Activated B cell treated with CpG ODN at 0.5 μM for 24 hours (primary cell): Measurements from ENCODE around the gene STIM2. TPM values are rescaled to one million over a fixed set of nuclear protein-coding genes. Genes with fewer than 3 reads are reported as not detected.

ENCODE experiments used
- ATAC-seq: fragments of 200-7000 bp; cut with Tn5 transposase; one replicate; pipeline ENCODE4 v1.10.0; 2021; ENCODE audit warnings: low read depth, mild to moderate bottlenecking, moderate library complexity
- CTCF ChIA-PET: fragments of 350-600 bp; sonication (Branson Sonifier 250); formaldehyde crosslinking; loops from one replicate; lab custom pipeline; 2021; ENCODE audit warnings: antibody characterized with exemption; lab: Charles Lee
- POLR2A ChIA-PET: fragments of 350-600 bp; sonication (Branson Sonifier 250); formaldehyde crosslinking; loops from one replicate; lab custom pipeline; 2021; ENCODE audit warnings: antibody characterized with exemption; lab: Charles Lee
- DNase-seq: peaks from one replicate; pipeline ENCODE4 v3.0.0; 2022
- H3K27ac Mint-ChIP-seq: one replicate; pipeline ENCODE4 v1.8.0; 2020; ENCODE audit warnings: mixed read lengths
- H3K27me3 Mint-ChIP-seq: one replicate; pipeline ENCODE4 v1.8.0; 2021; ENCODE audit warnings: mixed read lengths
- H3K36me3 Mint-ChIP-seq: one replicate; pipeline ENCODE4 v1.8.0; 2021; ENCODE audit warnings: low read depth, mixed read lengths
- H3K4me1 Mint-ChIP-seq: one replicate; pipeline ENCODE4 v1.8.0; 2021; ENCODE audit warnings: mixed read lengths
- H3K4me3 Mint-ChIP-seq: one replicate; pipeline ENCODE4 v1.8.0; 2020; ENCODE audit warnings: mild to moderate bottlenecking, mixed read lengths
- H3K9me3 Mint-ChIP-seq: one replicate; pipeline ENCODE4 v1.8.0; 2020; ENCODE audit warnings: mixed read lengths
- CTCF ChIP-seq: fragments of 200-600 bp; IDR thresholded peaks from one replicate; pipeline ENCODE4 v1.8.0; 2022; ENCODE audit warnings: antibody characterized with exemption, mild to moderate bottlenecking
- intact Hi-C: fragments of 100-400 bp; cut with micrococcal nuclease; formaldehyde crosslinking; loops from one replicate; pipeline ENCODE4 v1.15.1; 2024
- total RNA-seq: library from RNA; stranded (reverse); gene quantifications from 2 replicates; pipeline ENCODE4 v1.2.3, GENCODE V29; 2022

Gene STIM2
- total RNA-seq, 1 donor from 2014 or later = 59.8 TPM

- no peaks in the 10 kb centered on the region for H3K9me3 Mint-ChIP-seq
- ChIA-PET POLR2A (interaction anchor here (1.0 kb wide), 1 partner anchor 14 kb away, joined by 3 read pairs; no protein-coding TSS in a partner anchor), CTCF (interaction anchor here (1.3 to 6.1 kb wide), 2 partner anchors 145 to 545 kb away, joined by 5 to 63 read pairs; no protein-coding TSS in a partner anchor)
- intact Hi-C loops = no loop called here
- TF ChIP-seq CTCF = no peak
- H3K36me3 Mint-ChIP-seq = peaks cover 48% of the 10 kb centered on the region
- H3K4me1 Mint-ChIP-seq = peaks cover 22% of the 10 kb centered on the region
- no peak for DNase-seq
- no peak overlapping the region for H3K27ac Mint-ChIP-seq
- no peak overlapping the region for H3K4me3 Mint-ChIP-seq
- no peak for ATAC-seq
- H3K27me3 Mint-ChIP-seq = no peaks in the 10 kb centered on the region
These were observed 144.9 kb downstream of the STIM2 start for GRCh38 chr4:27005501-27005900.

- peaks cover 19% of the 10 kb centered on the region for H3K4me1 Mint-ChIP-seq
- intact Hi-C loops = no loop called here
- H3K4me3 Mint-ChIP-seq = no peak overlapping the region
- DNase-seq = no peak
- peaks cover 49% of the 10 kb centered on the region for H3K36me3 Mint-ChIP-seq
- no peaks in the 10 kb centered on the region for H3K9me3 Mint-ChIP-seq
- no peak for ATAC-seq
- H3K27me3 Mint-ChIP-seq = no peaks in the 10 kb centered on the region
- TF ChIP-seq CTCF = no peak
- ChIA-PET CTCF (interaction anchor here (1.3 to 6.1 kb wide), 2 partner anchors 146 to 546 kb away, joined by 5 to 63 read pairs; no protein-coding TSS in a partner anchor), POLR2A (interaction anchor here (0.6 to 1.0 kb wide), 2 partner anchors 14 to 145 kb away, joined by 3 to 9 read pairs; no protein-coding TSS in a partner anchor)
- H3K27ac Mint-ChIP-seq = no peak overlapping the region
These were observed 145.4 kb downstream of the STIM2 start for GRCh38 chr4:27005905-27006590.

- no peaks in the 10 kb centered on the region for H3K27me3 Mint-ChIP-seq
- POLR2A ChIA-PET = interaction anchor here (0.6 kb wide), 1 partner anchor 1145 kb away, joined by 3 read pairs; no protein-coding TSS in a partner anchor
- peaks cover 51% of the 10 kb centered on the region for H3K36me3 Mint-ChIP-seq
- H3K27ac Mint-ChIP-seq = no peak overlapping the region
- intact Hi-C loops = no loop called here
- ATAC-seq (no peak), DNase-seq (no peak)
- H3K4me1 Mint-ChIP-seq = peaks cover 19% of the 10 kb centered on the region
- H3K9me3 Mint-ChIP-seq = no peaks in the 10 kb centered on the region
- CTCF ChIA-PET = interaction anchor here (0.6 to 6.1 kb wide), 3 partner anchors 147 to 546 kb away, joined by 3 to 63 read pairs (median 5); no protein-coding TSS in a partner anchor
- no peak overlapping the region for H3K4me3 Mint-ChIP-seq
- TF ChIP-seq CTCF = no peak
These were observed 146.0 kb downstream of the STIM2 start for GRCh38 chr4:27006646-27007045.

GRCh38 chr4:27007507-27007906 lies 146.9 kb downstream of the STIM2 start:
- Mint-ChIP-seq H3K27me3 (no peaks in the 10 kb centered on the region), H3K4me1 (peaks cover 19% of the 10 kb centered on the region), H3K9me3 (no peaks in the 10 kb centered on the region), H3K4me3 (no peak overlapping the region), H3K27ac (no peak overlapping the region), H3K36me3 (peaks cover 51% of the 10 kb centered on the region)
- ChIA-PET CTCF (interaction anchor here (1.1 to 6.1 kb wide), 2 partner anchors 146 to 547 kb away, joined by 3 to 63 read pairs; no protein-coding TSS in a partner anchor), POLR2A (interaction anchor here (0.6 to 1.7 kb wide), 5 partner anchors 8 to 1146 kb away, joined by 3 to 6 read pairs (median 3); partner anchors contain the start of gene STIM2)
- no peak for ATAC-seq
- no peak for TF ChIP-seq CTCF
- intact Hi-C loops = no loop called here
- no peak for DNase-seq

- intact Hi-C loops = no loop called here
- ChIA-PET CTCF (interaction anchor here (6.1 kb wide), 1 partner anchor 548 kb away, joined by 63 read pairs; no protein-coding TSS in a partner anchor), POLR2A (interaction anchor here (1.7 kb wide), 1 partner anchor 148 kb away, joined by 4 read pairs; the partner anchor contains the start of gene STIM2)
- DNase-seq (no peak), ATAC-seq (no peak)
- Mint-ChIP-seq H3K9me3 (no peaks in the 10 kb centered on the region), H3K27ac (no peak overlapping the region), H3K4me3 (no peak overlapping the region), H3K27me3 (no peaks in the 10 kb centered on the region), H3K36me3 (peaks cover 44% of the 10 kb centered on the region), H3K4me1 (peaks cover 10% of the 10 kb centered on the region)
- no peak for TF ChIP-seq CTCF
These were observed 148.0 kb downstream of the STIM2 start for GRCh38 chr4:27008679-27009078.
